AG04450 (cell line): Measurements from ENCODE around the gene MRPL3. TPM values are rescaled to one million over a fixed set of nuclear protein-coding genes. Genes with fewer than 3 reads are reported as not detected.

Experiments
- CTCF ChIA-PET: fragments of 300-600, 350-600 bp; formaldehyde crosslinking; extraction: SDS; loops from one replicate; lab custom pipeline; 2022; ENCODE audit warnings: antibody characterized with exemption, inconsistent platforms; lab: Charles Lee
- POLR2A ChIA-PET: fragments of 350-600 bp; formaldehyde crosslinking; extraction: SDS; loops from one replicate; lab custom pipeline; 2021; ENCODE audit warnings: antibody characterized with exemption, inconsistent platforms; lab: Yijun Ruan, JAX
- DNase-seq: peaks from one replicate; pipeline ENCODE4 v3.0.0-alpha.2; 2011; ENCODE audit warnings: low read depth, low spot score
- H3K27ac ChIP-seq: one replicate; pipeline ENCODE4 v1.5.1; 2012; ENCODE audit warnings: low read depth, low read length, control low read depth
- H3K27me3 ChIP-seq: one replicate; pipeline ENCODE4 v1.6.0; 2012; ENCODE audit warnings: low read length; ENCODE audit not compliant: control insufficient read depth, insufficient read depth
- H3K4me3 ChIP-seq: 2 replicates; pipeline ENCODE4 v1.5.1; 2011; ENCODE audit warnings: mild to moderate bottlenecking, low read depth, low read length, control low read depth
- H3K9me3 ChIP-seq: 2 replicates; pipeline ENCODE4 v1.5.1; 2012; ENCODE audit warnings: low read length; ENCODE audit not compliant: control insufficient read depth, insufficient read depth
- CTCF ChIP-seq: IDR thresholded peaks from 2 replicates; pipeline ENCODE4 v1.5.1; 2011; ENCODE audit warnings: low read depth, low read length, control low read depth, inconsistent platforms
- polyA minus RNA-seq: library from RNA; depleted of rRNA, polyadenylated mRNA; stranded (reverse); fragments of >200 nt; gene quantifications from 2 replicates; pipeline ENCODE4 v1.2.3, GENCODE V29; 2011; rRNA and poly(A)+ RNA removed
- polyA plus RNA-seq: library from polyadenylated mRNA; depleted of rRNA; stranded (reverse); fragments of >200 nt; gene quantifications from 2 replicates; pipeline ENCODE4 v1.2.3, GENCODE V29; 2011; rRNA removed

The MRPL3 gene
- 157 and 192 TPM in 2 replicates for polyA plus RNA-seq
- 52.1 and 80.5 TPM in 2 replicates for polyA minus RNA-seq

GRCh38 chr3:131502530-131503319, at the start of gene MRPL3:
MRPL3 (minus strand) TSS chr3:131502971; CDS start chr3:131502821, 150 bp downstream.
- ChIA-PET CTCF (no interaction called here), POLR2A (no interaction called here)
- peak; percentile 67 for DNase-seq
- Histone ChIP-seq H3K27ac (peak within 1 kb of the TSS; percentile 77), H3K9me3 (no peaks in the 10 kb centered on the region; the same call in 1 of the 2 replicates), H3K27me3 (peaks cover 3% of the 10 kb centered on the region), H3K4me3 (peak within 1 kb of the TSS; percentile 99)
- TF ChIP-seq CTCF, result no peak

GRCh38 chr3:131551761-131552160, 49.0 kb upstream of the MRPL3 start:
- POLR2A ChIA-PET, result no interaction called here
- no peak for DNase-seq
- Histone ChIP-seq H3K4me3 (no peak overlapping the region), H3K27me3 (no peaks in the 10 kb centered on the region), H3K27ac (no peak overlapping the region), H3K9me3 (no peaks in the 10 kb centered on the region)
- CTCF ChIA-PET, result no interaction called here
- no peak for TF ChIP-seq CTCF

GRCh38 chr3:131550562-131551465, 48.0 kb upstream of the MRPL3 start:
- Histone ChIP-seq H3K4me3 (no peak overlapping the region), H3K27me3 (no peaks in the 10 kb centered on the region), H3K27ac (no peak overlapping the region), H3K9me3 (no peaks in the 10 kb centered on the region)
- ChIA-PET POLR2A (no interaction called here), CTCF (no interaction called here)
- no peak for DNase-seq
- TF ChIP-seq CTCF, result no peak

- no peaks in the 10 kb centered on the region for H3K27me3 ChIP-seq
- peak; percentile 41 for TF ChIP-seq CTCF
- ChIA-PET CTCF (interaction anchor here (0.7 to 1.1 kb wide), 3 partner anchors 246 to 655 kb away, joined by 3 read pairs; partner anchors contain the start of gene ATP2C1), POLR2A (no interaction called here)
- no peak overlapping the region for H3K4me3 ChIP-seq
- no peak overlapping the region for H3K27ac ChIP-seq
- H3K9me3 ChIP-seq, result no peaks in the 10 kb centered on the region
- DNase-seq, result no peak
Observed at GRCh38 chr3:131549340-131549739, 46.6 kb upstream of the MRPL3 start.
